Inflammatory macrophage (primary cell): Measurements from ENCODE around the gene TAMALIN.
"Not testable (repeated sequence)": the region's sequence is repeated elsewhere in the genome, so short reads cannot be mapped to it uniquely, and the experiment has no call there.

ENCODE experiments used
- DNase-seq, 2 donors: peaks; one replicate each; pipeline ENCODE4 v3.0.0-alpha.2; 2020 to 2022
- total RNA-seq, 18 experiments: gene quantifications; one replicate each; lab custom pipeline; 2026; ENCODE audit warnings: mixed read lengths in 6 of 18, inconsistent platforms in 2 of 18; lab: John Stamatoyannopoulos, UW

Gene TAMALIN
- 0.24 to 11.4 (median 1.4) reads per million in 18 experiments for total RNA-seq

- peak in 1 of 2 donors; percentile 32 for DNase-seq
These were observed at the start of gene TAMALIN for GRCh38 chr12:52006726-52007157. TAMALIN (plus strand) TSS chr12:52006946; CDS start chr12:52007020, 74 bp downstream.

- DNase-seq = no peak
These were observed 48.2 kb upstream of the TAMALIN start for GRCh38 chr12:51958542-51958941.

DNA sequence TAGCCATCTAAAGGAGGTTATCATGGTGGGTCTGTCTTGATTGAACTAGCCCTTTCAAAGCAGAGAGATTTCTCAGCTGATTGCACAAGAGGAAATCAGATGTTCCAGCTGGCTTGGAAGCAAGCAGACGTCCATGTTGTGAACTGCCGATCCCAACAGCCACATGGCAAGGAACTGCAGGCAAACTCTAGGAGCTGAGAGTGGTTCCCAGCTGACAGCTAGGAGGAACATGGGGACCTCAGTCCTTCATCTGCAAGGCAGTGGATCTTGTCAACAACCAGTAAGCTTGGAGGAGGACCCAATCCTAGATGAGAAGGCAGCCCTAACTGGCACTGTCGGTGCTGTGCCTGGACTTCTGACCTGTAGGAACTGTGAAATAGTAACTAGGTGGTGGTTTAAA, 47.5 kb upstream of the TAMALIN start:
- DNase-seq = peak in 1 of 2 donors; percentile 30

- DNase-seq = no peak
These were observed 46.8 kb upstream of the TAMALIN start for GRCh38 chr12:51959921-51960320.

DNA sequence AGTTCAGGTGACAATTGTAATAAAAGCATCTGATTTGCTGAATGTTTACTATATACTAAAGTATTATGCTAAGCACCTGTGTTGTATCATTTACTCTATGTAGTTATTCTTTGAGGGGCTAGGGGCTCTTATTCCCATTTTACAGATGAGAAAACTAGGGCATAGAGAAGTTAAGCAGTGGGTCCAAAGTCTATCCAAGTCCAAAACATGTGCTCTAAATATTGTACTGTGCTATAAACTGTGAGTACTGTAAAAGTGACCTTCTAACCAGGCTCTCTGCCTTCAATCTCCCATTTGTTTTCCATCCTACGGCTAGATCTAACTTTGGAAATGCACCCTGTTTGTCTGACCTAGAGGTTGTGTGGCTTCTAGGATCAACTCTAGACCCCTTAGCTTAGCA, 46.3 kb upstream of the TAMALIN start:
- DNase-seq = no peak

DNA sequence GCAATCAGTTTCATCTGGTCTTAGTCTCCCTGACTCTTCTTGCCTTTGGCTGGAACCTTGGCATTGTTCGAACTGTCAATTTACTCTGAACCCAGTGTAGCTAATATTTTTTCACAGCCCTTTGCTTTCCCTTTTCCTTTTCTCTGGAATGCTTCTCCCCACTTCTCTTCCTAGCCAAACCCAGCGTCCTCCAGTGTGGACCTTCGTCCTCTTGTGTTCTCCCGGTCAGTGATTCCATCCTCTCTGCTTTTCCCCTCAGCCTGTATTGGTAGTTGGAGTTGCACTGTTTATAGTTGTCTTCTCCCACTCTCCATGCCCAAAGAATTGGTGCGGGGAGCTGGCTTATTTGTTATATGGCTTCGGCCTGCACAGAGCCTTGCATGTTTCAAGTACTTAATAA, 45.9 kb upstream of the TAMALIN start:
- no peak for DNase-seq

- no peak for DNase-seq
These were observed 44.9 kb upstream of the TAMALIN start for GRCh38 chr12:51961834-51962233.

- DNase-seq = no peak
These were observed 44.0 kb upstream of the TAMALIN start for GRCh38 chr12:51962737-51963136.

DNA sequence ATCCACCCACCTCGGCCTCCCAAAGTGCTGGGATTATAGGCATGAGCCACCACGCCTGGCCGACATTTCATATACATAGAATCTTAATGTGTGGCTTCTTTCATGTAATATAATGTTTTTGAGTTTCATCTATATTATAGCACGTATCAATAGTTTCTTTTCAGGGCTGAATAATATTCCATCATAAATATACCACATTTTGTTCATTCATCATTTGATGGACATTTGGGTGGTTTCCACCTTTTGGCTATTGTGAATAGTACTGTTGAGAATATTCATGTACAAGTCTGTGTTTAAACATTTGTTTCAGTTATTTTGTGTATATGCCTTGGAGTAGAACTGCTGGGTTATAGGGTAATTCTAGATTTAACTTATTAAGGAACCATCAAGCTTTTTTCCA, 43.3 kb upstream of the TAMALIN start:
- no peak for DNase-seq

DNA sequence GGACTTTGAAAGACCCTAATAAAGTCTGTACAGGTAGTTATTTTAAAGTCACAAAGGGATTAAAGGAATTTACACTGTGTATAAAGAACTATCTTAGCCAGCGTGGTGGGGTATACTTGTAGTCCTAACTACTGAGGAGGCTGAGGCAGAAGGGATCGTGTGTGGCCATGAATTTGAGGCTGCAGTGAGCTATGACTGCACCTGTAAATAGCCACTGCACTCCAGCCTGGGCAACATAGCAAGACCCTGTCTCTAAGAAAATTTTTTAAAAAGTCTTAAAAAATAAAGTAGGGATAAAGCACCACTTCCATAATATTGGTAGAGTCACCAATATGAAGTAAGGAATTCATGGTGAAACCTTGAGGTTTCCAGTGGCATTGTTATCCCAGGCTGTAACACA, 37.1 kb upstream of the TAMALIN start:
- DNase-seq = no peak

GRCh38 chr12:51970904-51971646, 35.7 kb upstream of the TAMALIN start:
- DNase-seq = no peak

- DNase-seq = peak; percentile 66 to 79
These were observed 34.9 kb upstream of the TAMALIN start for GRCh38 chr12:51971679-51972421.

GRCh38 chr12:51972422-51972812, 34.3 kb upstream of the TAMALIN start:
- DNase-seq = peak in 1 of 2 donors; percentile 34

DNA sequence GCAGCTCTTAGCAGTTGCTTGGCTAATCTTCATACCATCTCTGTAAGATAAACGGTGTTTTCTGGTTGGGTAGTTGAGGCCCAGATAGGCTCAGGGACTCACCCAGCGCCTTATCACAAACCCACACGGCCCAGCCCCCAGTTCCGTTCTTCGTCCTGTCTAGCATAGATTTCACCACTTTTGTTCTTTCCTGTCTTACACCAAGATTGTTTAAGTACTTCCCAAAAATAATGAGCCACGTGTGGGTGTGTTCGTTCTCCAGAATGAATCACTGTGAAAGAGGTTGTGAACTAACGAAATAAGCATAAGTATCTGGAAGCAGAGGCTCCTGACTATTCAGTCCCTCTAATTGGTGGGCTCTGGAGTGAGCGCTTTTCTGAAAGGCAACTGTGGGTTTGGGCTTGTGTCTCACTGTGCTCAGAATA, 33.9 kb upstream of the TAMALIN start:
- DNase-seq = peak; percentile 94 to 98

DNA sequence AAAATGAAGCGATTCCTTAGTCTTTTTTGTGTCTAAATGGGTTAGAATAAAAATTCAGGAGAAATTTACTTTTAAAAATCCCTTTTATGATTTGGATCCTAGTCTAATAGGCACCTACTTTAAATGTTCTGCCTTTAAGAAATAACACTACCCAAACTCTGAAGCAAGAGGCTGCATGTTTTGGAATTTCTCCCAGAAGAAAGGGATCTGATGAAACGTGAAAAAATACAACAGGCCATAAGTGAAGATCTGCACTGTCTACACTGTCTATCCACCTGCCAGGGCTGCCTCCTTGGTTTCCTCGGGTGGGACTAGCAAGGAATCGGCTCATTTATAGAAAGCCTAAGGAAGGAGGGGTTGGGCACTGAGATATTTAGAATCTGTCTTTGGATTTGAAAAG, 33.2 kb upstream of the TAMALIN start:
- no peak for DNase-seq

DNA sequence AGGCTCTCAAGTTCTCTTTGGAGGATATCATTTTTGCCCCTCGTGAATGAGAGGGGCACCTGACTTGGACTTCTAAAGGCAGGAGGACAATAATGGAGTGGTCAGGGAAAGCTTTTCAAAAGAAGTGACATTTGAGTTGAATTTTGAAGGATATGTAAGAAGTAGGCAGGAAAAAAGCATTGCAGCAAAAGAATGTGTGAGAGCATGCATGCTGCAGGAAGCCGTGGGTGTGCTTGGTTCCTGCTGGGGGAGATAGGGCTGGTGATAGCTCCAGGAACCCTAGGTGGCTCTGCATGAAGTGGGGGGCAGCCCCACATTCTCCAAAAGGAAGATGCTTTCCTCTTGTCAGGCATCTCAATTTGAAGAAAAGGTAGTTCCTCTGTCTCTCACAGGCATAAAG, 32.1 kb upstream of the TAMALIN start:
- peak in 1 of 2 donors; percentile 52 for DNase-seq

- DNase-seq = no peak
These were observed 31.6 kb upstream of the TAMALIN start for GRCh38 chr12:51975196-51975595.

GRCh38 chr12:51976376-51977160, 30.2 kb upstream of the TAMALIN start:
- peak; percentile 44 to 49 for DNase-seq

- DNase-seq = no peak
These were observed 29.4 kb upstream of the TAMALIN start for GRCh38 chr12:51977320-51977753.

- not testable (repeated sequence) for DNase-seq
These were observed 27.4 kb upstream of the TAMALIN start for GRCh38 chr12:51979306-51979705.

GRCh38 chr12:51980051-51980808, 26.5 kb upstream of the TAMALIN start:
- DNase-seq = peak; percentile 76 to 77

- no peak for DNase-seq
These were observed 26.0 kb upstream of the TAMALIN start for GRCh38 chr12:51980809-51981127.
